ENCODE data around the gene SIDT1.

GRCh38 chr3:113660896-113661295 is 128.5 kb downstream of the SIDT1 start:
- no peak for TF ChIP-seq CTCF (IDR thresholded peaks at IDR 0.05)
- no peak for TF ChIP-seq EZH2phosphoT487 (IDR thresholded peaks at IDR 0.05)
- TF ChIP-seq EZH2 (IDR thresholded peaks at IDR 0.05) = no peak

Measured in neural progenitor cell (in vitro differentiated cells).